Duodenal mucosa (tissue), 2 donors: ENCODE data around the gene PLCXD3.

ENCODE experiments used
- H3K27ac ChIP-seq: one replicate; pipeline ENCODE4 v1.7.0; 2013; ENCODE audit warnings: low read depth, low read length
- H3K27me3 ChIP-seq, 2 donors: one replicate each; pipeline ENCODE4 v1.7.0; 2013; ENCODE audit warnings: low read length in 2 of 2, control low read depth in 1 of 2; ENCODE audit not compliant: insufficient read depth in 2 of 2, control insufficient read depth in 1 of 2
- H3K36me3 ChIP-seq, 2 donors: one replicate each; pipeline ENCODE4 v1.7.0; 2013; ENCODE audit warnings: low read length in 2 of 2, control low read depth in 1 of 2; ENCODE audit not compliant: insufficient read depth in 2 of 2, control insufficient read depth in 1 of 2
- H3K4me1 ChIP-seq, 2 donors: one replicate each; pipeline ENCODE4 v1.7.0; 2013; ENCODE audit warnings: low read length in 2 of 2, control low read depth in 1 of 2; ENCODE audit not compliant: insufficient read depth in 2 of 2, control insufficient read depth in 1 of 2
- H3K4me3 ChIP-seq, 2 donors: one replicate each; pipeline ENCODE4 v1.7.0; 2013; ENCODE audit warnings: low read length in 2 of 2, low read depth in 1 of 2
- H3K9ac ChIP-seq, 2 donors: one replicate each; pipeline ENCODE4 v1.7.0; 2013; ENCODE audit warnings: low read length in 2 of 2, low read depth in 1 of 2
- H3K9me3 ChIP-seq, 2 donors: one replicate each; pipeline ENCODE4 v1.7.0; 2013; ENCODE audit warnings: low read length in 2 of 2, control low read depth in 1 of 2; ENCODE audit not compliant: control insufficient read depth in 1 of 2

Gene PLCXD3

DNA sequence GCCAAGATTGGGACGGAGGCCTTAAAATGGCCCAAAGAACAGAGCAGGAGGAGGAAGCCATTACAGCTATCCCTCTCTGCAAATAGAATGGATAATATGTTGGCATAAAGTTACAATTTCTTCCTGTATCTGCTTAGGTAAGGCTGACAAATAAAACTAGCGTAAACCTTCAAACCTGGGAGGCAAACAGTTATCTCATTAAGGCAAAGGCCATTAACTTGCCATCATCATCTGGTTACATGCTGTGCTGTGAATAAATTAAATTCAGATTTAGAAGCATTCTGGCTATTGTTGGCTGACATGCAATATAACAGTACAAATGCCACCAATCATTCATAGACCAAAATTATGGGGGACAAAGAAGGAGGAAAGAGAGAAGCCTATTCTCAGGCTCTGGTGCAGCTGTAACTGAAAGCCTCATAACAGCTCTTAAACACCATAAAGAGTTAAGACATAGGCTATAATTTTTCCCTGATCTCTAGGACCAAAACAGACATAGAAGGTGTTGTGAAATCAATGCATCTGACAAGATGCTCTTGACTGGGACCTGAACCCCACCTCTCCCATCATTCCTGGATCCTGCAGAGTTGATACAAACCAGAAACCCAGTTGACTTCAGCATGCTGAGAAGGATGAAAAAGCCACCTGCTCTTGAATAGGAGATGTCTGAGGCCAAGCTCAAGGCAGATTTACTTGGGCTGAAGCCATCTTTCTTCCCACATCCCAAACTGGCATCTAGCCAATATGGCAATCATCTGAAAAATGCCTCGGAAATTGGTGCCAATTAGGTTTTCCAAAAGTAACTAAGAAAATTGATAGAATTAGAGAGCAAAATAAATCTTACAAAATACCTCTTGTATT, 62.5 kb downstream of the PLCXD3 start:
- Histone ChIP-seq H3K27ac (no peak overlapping the region), H3K9me3 (no peaks in the 10 kb centered on the region), H3K27me3 (no peaks in the 10 kb centered on the region), H3K4me3 (no peak overlapping the region), H3K36me3 (no peaks in the 10 kb centered on the region), H3K4me1 (no peaks in the 10 kb centered on the region), H3K9ac (no peak overlapping the region)

DNA sequence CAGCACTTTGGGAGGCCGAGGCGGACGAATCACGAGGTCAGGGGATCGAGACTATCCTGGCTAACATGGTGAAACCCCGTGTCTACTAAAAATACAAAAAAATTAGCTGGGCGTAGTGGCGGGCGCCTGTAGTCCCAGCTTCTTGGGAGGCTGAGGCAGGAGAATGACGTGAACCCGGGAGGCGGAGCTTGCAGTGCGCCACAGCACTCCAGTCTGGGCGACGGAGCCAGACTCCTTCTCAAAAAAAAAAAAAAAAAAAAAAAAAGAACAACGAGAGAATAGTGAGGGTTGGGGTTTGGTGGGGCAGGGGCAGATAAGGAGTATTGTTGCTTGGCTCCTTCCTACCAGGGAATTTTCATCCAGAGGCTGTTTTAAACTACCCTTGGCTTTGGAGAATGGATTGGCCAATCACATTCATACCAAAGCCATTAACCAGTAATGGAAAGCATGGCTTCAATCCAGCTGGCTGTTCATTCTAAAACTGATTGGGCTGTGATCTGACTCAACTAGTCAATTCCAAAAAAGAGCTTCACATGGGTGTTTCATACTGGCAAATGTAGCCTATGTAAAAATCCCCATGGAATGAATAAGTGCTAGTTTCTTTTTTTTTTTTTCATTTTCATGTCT, 64.4 kb downstream of the PLCXD3 start:
- no peaks in the 10 kb centered on the region for H3K4me1 ChIP-seq
- no peak overlapping the region for H3K4me3 ChIP-seq
- H3K9ac ChIP-seq, result no peak overlapping the region
- no peaks in the 10 kb centered on the region for H3K27me3 ChIP-seq
- no peak overlapping the region for H3K27ac ChIP-seq
- H3K36me3 ChIP-seq, result no peaks in the 10 kb centered on the region
- no peaks in the 10 kb centered on the region for H3K9me3 ChIP-seq

DNA sequence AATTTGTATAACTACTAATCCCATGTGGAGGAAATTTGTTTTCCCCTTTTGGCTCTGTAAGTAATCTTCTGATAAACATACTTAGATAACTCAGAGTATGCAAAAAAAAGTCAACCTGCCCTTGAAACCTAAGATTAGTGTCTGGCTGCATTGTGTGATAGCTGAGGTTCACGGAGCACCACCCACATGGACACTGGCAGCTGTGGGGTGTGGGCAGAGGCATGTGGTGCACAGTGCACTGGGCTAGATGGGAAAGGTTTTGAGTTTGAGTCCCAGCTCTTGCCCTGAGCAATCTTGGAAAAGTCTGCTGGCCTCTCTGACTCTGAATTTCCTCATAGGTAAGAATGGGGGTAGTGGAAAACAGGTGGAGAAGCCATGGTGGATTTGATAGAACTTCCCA, 75.1 kb downstream of the PLCXD3 start:
- H3K4me1 ChIP-seq, result no peaks in the 10 kb centered on the region
- H3K27ac ChIP-seq, result no peak overlapping the region
- H3K27me3 ChIP-seq, result no peaks in the 10 kb centered on the region
- no peaks in the 10 kb centered on the region for H3K36me3 ChIP-seq
- H3K9me3 ChIP-seq, result no peaks in the 10 kb centered on the region
- no peak overlapping the region for H3K4me3 ChIP-seq
- no peak overlapping the region for H3K9ac ChIP-seq

DNA sequence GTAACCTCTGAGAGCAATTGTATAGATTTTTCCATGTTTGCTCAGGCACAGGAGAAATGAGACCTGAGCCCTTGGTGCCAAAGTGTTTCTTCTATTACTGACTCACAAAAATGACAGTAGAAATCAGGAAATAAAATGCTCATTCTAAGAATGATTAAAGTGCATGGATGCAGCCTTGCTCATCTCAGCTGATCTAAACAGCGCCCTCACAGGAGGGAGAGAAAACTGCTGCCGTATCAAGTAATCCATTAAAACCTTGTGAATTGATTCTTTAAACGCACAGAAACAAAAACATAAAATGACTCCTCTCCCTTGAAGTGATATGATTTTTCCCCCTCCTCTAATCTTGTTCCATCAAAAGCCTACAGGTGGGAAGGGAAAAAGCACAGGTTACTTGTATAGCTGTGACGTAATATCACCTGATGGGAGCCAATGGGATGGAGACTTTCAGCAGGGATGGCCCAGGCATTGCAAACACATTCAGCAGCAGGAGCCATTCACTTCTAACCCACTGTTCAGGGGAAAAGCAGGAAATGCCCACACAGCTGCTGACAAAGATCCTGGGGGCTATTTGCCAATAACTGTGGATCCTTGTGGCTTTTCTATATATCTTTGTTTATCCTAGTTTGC, 76.7 kb downstream of the PLCXD3 start:
- H3K4me1 ChIP-seq, result no peaks in the 10 kb centered on the region
- no peak overlapping the region for H3K9ac ChIP-seq
- H3K36me3 ChIP-seq, result no peaks in the 10 kb centered on the region
- H3K27ac ChIP-seq, result no peak overlapping the region
- H3K27me3 ChIP-seq, result no peaks in the 10 kb centered on the region
- H3K4me3 ChIP-seq, result no peak overlapping the region
- no peaks in the 10 kb centered on the region for H3K9me3 ChIP-seq

DNA sequence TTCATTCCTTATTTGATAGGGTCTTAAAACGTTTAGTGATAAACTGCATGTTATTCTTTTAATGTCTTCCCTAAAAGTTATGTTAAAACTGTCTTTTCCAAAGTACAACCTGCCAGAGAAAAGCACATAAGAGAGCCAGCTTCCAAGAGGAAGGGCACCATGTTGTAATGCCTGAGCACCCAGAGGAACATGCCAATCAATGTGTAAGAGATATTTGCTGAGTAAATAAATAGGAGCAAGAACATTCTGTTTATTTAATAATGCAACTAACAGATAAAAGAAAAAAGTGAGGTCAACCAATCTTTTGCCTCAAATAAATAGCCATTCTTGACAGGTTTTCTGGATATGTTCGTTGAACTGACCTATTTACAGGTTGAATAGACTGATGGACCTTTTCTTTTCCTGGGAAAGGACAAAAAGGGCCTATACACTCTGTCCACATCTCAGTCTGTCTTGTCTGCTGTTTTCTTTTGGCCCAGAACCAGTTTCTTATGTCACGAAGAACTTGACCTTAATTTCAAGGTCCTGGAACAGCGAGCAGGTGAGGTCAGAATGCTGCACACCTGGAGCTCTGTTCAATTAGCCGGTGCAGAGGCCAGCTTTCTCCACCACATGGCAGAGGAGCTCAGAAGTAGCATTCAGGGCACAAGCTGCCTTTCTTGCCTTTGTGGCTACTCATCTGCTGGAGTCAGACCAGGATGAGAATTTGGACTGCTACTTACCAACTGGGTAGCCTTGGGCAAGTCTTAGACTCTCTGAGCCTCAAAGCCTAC, 77.7 kb downstream of the PLCXD3 start:
- H3K36me3 ChIP-seq, result no peaks in the 10 kb centered on the region
- H3K9me3 ChIP-seq, result no peaks in the 10 kb centered on the region
- H3K9ac ChIP-seq, result no peak overlapping the region
- no peaks in the 10 kb centered on the region for H3K27me3 ChIP-seq
- no peak overlapping the region for H3K27ac ChIP-seq
- no peaks in the 10 kb centered on the region for H3K4me1 ChIP-seq
- H3K4me3 ChIP-seq, result no peak overlapping the region

DNA sequence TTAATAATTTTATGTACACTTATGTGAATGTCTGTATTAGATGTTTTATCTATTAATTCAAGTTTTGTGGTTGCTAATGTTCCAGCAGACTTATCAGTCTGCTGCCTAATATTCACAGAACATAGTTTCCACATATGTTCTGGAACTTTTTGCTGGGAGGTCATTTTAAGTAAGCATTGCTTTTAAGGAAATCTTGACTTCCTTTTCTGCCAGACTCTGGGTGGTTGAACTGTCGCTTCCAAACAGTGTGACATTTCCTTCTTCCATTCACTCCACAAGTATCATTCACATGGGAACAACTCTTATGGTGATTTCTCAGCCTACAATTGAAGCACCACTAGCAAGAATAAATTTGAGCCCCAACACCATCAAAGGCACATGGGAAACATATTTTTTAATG, 82.9 kb downstream of the PLCXD3 start:
- no peak overlapping the region for H3K27ac ChIP-seq
- no peaks in the 10 kb centered on the region for H3K27me3 ChIP-seq
- H3K9me3 ChIP-seq, result no peaks in the 10 kb centered on the region
- no peak overlapping the region for H3K4me3 ChIP-seq
- H3K36me3 ChIP-seq, result no peaks in the 10 kb centered on the region
- H3K4me1 ChIP-seq, result no peaks in the 10 kb centered on the region
- no peak overlapping the region for H3K9ac ChIP-seq

DNA sequence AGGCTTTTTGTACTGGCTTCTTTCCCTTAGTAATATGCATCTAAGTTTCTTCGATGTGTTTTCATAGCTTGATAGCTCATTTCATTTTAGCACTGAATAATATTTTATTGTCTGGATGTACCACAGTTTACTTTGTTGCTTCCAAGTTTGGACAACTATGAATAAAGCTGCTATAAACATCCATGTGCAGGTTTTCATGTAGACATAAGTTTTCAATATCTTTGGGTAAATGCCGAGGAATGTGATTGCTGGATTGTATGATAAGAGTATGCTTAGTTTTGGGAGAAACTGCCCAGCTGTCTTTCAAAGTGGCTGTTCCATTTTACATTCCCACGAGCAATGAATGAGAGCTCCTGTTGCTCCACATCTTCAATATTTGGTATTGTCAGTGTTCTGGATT, 84.7 kb downstream of the PLCXD3 start:
- Histone ChIP-seq H3K9ac (no peak overlapping the region), H3K36me3 (no peaks in the 10 kb centered on the region), H3K4me1 (no peaks in the 10 kb centered on the region), H3K27me3 (no peaks in the 10 kb centered on the region), H3K27ac (no peak overlapping the region), H3K9me3 (no peaks in the 10 kb centered on the region), H3K4me3 (no peak overlapping the region)

DNA sequence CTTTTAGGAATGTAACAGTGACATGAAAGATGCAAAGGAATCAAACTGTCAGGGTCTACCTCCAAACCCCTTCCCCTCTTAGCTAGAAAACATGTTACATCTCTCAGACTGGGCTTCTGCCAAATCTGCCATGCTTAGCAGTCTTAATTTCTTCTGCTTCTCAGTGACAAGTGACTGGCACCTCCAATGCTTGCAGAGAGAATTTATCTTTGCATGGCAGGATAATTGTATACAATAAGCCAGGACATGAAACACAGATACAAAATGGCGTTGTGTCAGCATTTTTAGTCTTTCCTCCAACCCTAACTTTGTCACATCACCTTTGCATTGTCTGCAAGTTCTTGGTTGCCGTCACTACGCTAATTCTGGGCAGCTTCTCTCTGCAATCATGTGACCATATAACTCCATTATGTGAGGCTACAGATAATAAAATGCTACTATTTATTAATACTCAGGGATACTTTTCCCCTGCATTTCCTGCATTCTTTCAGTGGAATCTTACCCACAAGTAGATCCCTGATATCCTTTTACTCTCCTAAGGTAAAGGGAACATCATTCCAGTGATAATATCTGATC, 89.8 kb downstream of the PLCXD3 start:
- no peaks in the 10 kb centered on the region for H3K36me3 ChIP-seq
- no peak overlapping the region for H3K4me3 ChIP-seq
- H3K9ac ChIP-seq, result no peak overlapping the region
- no peaks in the 10 kb centered on the region for H3K27me3 ChIP-seq
- H3K27ac ChIP-seq, result no peak overlapping the region
- H3K9me3 ChIP-seq, result no peaks in the 10 kb centered on the region
- H3K4me1 ChIP-seq, result no peaks in the 10 kb centered on the region

DNA sequence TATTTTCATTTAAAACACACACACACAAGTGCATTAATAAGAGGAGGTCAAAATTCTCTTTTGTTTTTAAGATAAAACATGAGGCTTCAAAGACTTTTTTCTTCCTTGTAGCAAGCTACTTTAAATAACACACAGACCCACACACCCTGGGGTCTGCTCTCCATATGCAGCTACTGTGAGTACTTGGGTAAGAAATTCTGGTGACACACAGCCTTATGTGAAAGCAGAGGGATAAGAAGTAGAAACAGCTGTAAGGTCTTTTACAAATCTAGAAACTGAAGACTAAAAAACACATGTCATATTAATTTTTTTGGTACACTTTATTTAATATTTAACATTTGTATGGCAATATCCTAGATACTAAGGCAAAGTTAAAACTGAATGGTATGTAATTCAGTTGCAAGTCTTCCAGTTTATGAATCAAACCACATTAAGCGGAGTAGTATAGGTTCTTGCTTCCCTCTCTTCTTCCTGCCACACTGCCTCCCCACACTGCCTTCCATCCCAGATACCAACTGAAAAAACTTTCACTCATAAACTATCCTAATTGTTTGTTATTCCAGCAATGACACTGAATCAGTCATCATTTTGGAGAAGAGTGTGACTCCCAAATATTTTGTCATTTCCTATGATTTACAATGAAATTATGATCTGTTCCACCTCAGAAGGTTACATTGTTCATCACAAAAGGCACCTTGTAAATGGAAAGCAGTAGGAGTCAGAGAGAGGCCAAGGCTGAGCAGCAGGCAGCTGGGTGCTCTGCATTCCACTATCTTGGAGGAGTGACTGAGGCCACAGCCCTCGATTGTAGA, 92.0 kb downstream of the PLCXD3 start:
- H3K27ac ChIP-seq, result no peak overlapping the region
- H3K27me3 ChIP-seq, result no peaks in the 10 kb centered on the region
- H3K4me1 ChIP-seq, result no peaks in the 10 kb centered on the region
- no peak overlapping the region for H3K4me3 ChIP-seq
- no peaks in the 10 kb centered on the region for H3K9me3 ChIP-seq
- no peak overlapping the region for H3K9ac ChIP-seq
- H3K36me3 ChIP-seq, result no peaks in the 10 kb centered on the region
